Measurements from ENCODE around the gene CDH3.

The CDH3 gene

DNA sequence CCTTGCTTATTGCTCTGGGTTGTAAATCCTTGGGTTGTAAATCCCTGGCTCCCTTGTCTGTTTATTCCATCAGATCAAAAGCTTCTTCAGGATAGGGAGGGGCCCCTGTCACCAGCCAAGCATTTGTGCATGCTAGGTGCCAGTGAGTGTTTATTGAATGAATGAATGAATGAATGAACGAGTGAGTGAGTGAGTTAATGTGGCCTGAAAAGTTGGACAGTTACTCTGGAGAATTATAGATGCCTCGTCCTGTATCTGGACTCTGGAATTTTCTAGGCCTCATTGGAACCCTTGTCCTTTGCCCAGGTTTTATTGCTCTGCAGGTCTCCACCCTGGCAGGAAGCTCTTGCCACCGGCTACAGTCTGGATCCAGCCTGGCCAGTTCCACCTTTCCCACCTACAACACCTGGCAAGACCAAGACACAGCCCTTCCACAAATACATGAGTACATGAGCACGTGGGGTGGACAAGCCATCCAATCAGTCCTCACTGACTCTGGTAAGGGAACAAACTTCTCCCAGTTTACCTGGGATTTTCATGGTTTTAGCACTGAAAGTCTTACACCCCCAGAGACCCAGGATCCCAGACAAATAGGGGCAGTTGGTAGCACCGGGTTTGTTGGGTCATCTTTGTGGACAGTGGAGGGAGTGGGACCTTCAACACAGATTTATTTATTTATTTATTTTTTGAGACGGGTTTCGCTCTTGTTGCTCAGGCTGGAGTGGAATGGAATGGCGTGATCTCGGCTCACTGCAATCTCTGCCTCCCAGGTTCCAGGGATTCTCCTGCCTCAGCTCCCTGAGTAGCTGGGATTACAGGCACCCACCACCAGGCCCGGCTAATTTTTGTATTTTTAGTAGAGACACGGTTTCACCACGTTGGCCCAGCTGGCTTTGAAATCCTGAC, 77.3 kb downstream of the CDH3 start:
- H3K27ac ChIP-seq (ENCODE audit: low read depth, low read length): no peak overlapping the region
- H3K9me3 ChIP-seq (ENCODE audit: control insufficient read depth, insufficient read depth, low read length): no peaks in the 10 kb centered on the region
- H3K27me3 ChIP-seq (ENCODE audit: control insufficient read depth, insufficient read depth, low read length): no peaks in the 10 kb centered on the region
- no peak overlapping the region for H3K9ac ChIP-seq (ENCODE audit: low read depth, low read length)
- no peaks in the 10 kb centered on the region for H3K36me3 ChIP-seq (ENCODE audit: control insufficient read depth, insufficient read depth, low read length)
- no peaks in the 10 kb centered on the region for H3K4me1 ChIP-seq (ENCODE audit: control insufficient read depth, insufficient read depth, low read length)
- no peak overlapping the region for H3K4me3 ChIP-seq (ENCODE audit: low read depth, low read length)

DNA sequence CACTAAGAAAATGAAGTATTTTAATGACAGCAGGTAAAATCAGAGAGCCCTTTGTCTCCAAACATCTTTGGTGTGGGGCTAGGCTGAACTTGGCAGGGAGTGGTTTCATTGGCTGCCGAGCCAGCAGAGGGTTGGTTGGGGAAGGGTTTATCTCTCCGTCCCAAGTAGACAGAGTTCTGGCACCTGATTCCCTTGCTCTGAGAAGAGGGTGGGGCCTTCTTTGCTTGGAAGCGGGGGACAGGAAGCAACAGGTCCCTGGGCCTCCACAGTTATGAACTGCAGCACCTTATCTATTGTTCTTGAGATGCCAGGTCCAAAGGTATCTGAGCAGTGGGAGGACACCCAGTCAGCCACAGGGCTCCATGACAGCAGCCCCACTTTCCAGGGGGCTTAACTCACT, 79.7 kb downstream of the CDH3 start:
- Histone ChIP-seq H3K27me3 (ENCODE audit: control insufficient read depth, insufficient read depth, low read length) (no peaks in the 10 kb centered on the region), H3K27ac (ENCODE audit: low read depth, low read length) (no peak overlapping the region), H3K36me3 (ENCODE audit: control insufficient read depth, insufficient read depth, low read length) (no peaks in the 10 kb centered on the region), H3K9ac (ENCODE audit: low read depth, low read length) (no peak overlapping the region), H3K9me3 (ENCODE audit: control insufficient read depth, insufficient read depth, low read length) (no peaks in the 10 kb centered on the region), H3K4me1 (ENCODE audit: control insufficient read depth, insufficient read depth, low read length) (no peaks in the 10 kb centered on the region), H3K4me3 (ENCODE audit: low read depth, low read length) (no peak overlapping the region)

DNA sequence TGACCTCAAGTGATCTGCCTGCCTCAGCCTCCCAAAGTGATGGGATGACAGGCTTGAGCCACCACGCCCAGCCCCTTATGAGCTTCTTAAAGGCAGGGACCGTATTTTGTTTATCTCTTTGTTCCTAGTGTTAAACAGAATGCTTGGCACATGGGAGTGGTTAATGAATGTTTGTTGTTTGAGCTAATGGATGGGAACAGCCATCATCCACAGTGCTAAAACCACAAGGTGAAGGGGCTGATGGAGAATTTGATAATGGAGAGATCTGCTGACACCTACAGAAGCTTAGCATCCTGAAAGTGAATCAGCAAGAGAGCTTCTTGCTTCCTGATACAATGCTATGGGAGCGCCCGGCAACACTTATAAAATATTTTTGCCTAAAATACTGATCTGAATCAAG, 83.4 kb downstream of the CDH3 start:
- Histone ChIP-seq H3K9ac (ENCODE audit: low read depth, low read length) (no peak overlapping the region), H3K27ac (ENCODE audit: low read depth, low read length) (no peak overlapping the region), H3K36me3 (ENCODE audit: control insufficient read depth, insufficient read depth, low read length) (no peaks in the 10 kb centered on the region), H3K4me1 (ENCODE audit: control insufficient read depth, insufficient read depth, low read length) (peaks cover 11% of the 10 kb centered on the region), H3K27me3 (ENCODE audit: control insufficient read depth, insufficient read depth, low read length) (no peaks in the 10 kb centered on the region), H3K4me3 (ENCODE audit: low read depth, low read length) (no peak overlapping the region), H3K9me3 (ENCODE audit: control insufficient read depth, insufficient read depth, low read length) (no peaks in the 10 kb centered on the region)

DNA sequence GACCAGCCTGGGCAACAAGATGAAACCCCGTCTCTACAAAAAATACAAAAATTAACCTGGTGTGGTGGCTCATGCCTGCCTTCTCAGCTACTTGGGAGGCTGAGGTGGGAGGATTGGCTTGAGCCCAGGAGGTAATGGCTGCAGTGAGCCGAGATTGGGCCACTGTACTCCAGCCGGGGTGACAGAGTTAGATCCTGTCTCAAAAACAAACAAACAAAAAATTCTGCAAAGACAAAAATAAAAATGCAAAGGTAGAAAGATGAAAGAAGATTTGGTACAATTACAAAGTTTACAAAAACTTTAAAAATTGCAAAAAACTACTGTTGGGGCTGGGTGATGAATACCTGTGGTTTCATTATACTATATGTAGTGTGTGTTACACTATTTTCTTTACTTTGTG, 86.5 kb downstream of the CDH3 start:
- no peak overlapping the region for H3K27ac ChIP-seq (ENCODE audit: low read depth, low read length)
- H3K9ac ChIP-seq (ENCODE audit: low read depth, low read length): no peak overlapping the region
- H3K36me3 ChIP-seq (ENCODE audit: control insufficient read depth, insufficient read depth, low read length): no peaks in the 10 kb centered on the region

DNA sequence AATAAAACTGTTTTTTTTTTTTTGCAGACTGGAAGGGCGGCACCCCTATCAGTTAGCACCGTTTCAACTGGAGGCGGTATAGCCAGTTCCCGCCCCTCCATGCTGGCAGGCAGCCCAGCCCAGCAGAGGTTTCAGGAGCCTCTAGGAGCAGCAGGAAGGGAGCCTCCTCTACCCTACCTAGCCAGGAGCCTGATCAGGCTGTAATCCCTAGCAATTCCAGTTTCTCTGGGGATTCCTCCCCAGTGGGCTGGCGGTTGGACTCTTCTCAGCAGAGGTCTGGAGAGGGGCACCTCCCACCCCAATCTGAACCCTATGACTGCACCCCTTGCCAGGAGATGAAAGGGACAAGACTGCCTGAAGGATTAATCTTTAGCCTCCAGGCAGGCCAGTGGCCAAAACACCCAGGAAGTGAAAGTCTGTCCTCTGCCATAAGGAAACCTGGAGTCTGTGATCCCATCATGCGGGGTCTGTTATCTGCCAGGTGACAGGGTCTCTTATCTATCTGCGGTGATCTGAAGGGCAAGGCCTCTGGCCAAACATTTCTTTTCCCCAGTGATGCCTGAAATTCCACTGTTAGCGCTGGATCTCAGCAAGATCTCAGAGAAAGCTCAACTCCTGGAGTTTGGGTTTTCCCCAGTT, 87.1 kb downstream of the CDH3 start:
- no peak overlapping the region for H3K9ac ChIP-seq (ENCODE audit: low read depth, low read length)
- peak overlapping the region; percentile 82 for H3K27ac ChIP-seq (ENCODE audit: low read depth, low read length)
- no peaks in the 10 kb centered on the region for H3K9me3 ChIP-seq (ENCODE audit: control insufficient read depth, insufficient read depth, low read length)
- no peaks in the 10 kb centered on the region for H3K36me3 ChIP-seq (ENCODE audit: control insufficient read depth, insufficient read depth, low read length)
- H3K4me3 ChIP-seq (ENCODE audit: low read depth, low read length): no peak overlapping the region
- no peaks in the 10 kb centered on the region for H3K27me3 ChIP-seq (ENCODE audit: control insufficient read depth, insufficient read depth, low read length)
- peaks cover 11% of the 10 kb centered on the region for H3K4me1 ChIP-seq (ENCODE audit: control insufficient read depth, insufficient read depth, low read length)

More for the DNA sequence above, 86.5 kb downstream of the CDH3 start:
- Histone ChIP-seq H3K4me3 (ENCODE audit: low read depth, low read length) (no peak overlapping the region), H3K4me1 (ENCODE audit: control insufficient read depth, insufficient read depth, low read length) (peaks cover 11% of the 10 kb centered on the region), H3K27me3 (ENCODE audit: control insufficient read depth, insufficient read depth, low read length) (no peaks in the 10 kb centered on the region), H3K9me3 (ENCODE audit: control insufficient read depth, insufficient read depth, low read length) (no peaks in the 10 kb centered on the region)

DNA sequence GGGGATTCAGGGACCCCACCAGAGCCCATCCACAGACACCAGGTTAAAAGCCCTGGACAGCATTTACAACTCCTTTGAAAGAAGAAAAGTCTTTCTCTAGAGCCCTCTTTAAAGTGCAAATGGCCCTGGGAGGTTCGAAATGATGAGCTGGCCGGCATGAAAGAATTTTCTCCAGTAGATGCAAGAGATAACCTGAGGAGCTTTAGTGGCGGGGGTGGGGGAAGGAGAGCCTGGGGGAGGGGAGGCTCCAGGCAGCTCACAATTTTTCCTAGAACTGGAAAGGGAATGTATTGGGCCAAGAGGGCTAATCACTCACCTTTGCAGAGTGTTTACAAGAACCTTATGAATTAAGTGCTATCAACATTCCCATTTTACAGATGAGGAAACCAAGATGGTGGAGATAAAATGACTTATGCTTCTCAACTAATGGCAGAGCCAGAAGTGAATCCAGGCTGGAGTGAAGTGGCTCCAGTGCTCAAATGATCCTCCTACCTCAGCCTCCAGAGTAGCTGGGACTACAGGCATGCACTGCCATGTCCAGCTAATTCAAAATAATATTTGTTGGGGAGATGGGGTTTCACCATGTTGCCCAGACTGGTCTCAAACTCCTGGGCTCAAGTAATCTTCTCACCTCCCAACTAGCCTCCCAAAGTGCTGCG, 87.8 kb downstream of the CDH3 start:
- Histone ChIP-seq H3K36me3 (ENCODE audit: control insufficient read depth, insufficient read depth, low read length) (no peaks in the 10 kb centered on the region), H3K27ac (ENCODE audit: low read depth, low read length) (peak overlapping the region; percentile 82), H3K9ac (ENCODE audit: low read depth, low read length) (no peak overlapping the region), H3K4me1 (ENCODE audit: control insufficient read depth, insufficient read depth, low read length) (peaks cover 11% of the 10 kb centered on the region), H3K4me3 (ENCODE audit: low read depth, low read length) (no peak overlapping the region), H3K27me3 (ENCODE audit: control insufficient read depth, insufficient read depth, low read length) (no peaks in the 10 kb centered on the region), H3K9me3 (ENCODE audit: control insufficient read depth, insufficient read depth, low read length) (no peaks in the 10 kb centered on the region)

DNA sequence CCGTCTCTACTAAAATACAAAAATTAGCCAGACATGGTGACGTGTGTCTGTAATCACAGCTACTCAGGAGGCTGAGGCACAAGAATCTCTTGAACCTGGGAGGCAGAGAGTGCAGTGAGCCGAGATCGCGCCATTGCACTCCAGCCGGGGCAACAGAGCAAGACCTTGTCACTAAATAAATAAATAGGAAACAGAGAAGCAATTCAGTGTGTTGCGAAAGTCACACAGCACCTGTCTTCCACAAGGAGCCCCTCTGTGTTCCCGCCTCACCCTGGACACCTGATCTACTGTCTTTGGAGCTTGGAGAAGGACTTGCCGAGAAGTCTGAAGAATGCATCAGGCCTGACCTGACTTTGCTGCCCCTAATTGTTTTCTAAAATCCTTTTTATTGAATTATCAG, 88.5 kb downstream of the CDH3 start:
- Histone ChIP-seq H3K4me1 (ENCODE audit: control insufficient read depth, insufficient read depth, low read length) (peaks cover 15% of the 10 kb centered on the region), H3K4me3 (ENCODE audit: low read depth, low read length) (no peak overlapping the region), H3K9ac (ENCODE audit: low read depth, low read length) (no peak overlapping the region), H3K36me3 (ENCODE audit: control insufficient read depth, insufficient read depth, low read length) (no peaks in the 10 kb centered on the region), H3K27me3 (ENCODE audit: control insufficient read depth, insufficient read depth, low read length) (no peaks in the 10 kb centered on the region), H3K27ac (ENCODE audit: low read depth, low read length) (no peak overlapping the region), H3K9me3 (ENCODE audit: control insufficient read depth, insufficient read depth, low read length) (no peaks in the 10 kb centered on the region)

DNA sequence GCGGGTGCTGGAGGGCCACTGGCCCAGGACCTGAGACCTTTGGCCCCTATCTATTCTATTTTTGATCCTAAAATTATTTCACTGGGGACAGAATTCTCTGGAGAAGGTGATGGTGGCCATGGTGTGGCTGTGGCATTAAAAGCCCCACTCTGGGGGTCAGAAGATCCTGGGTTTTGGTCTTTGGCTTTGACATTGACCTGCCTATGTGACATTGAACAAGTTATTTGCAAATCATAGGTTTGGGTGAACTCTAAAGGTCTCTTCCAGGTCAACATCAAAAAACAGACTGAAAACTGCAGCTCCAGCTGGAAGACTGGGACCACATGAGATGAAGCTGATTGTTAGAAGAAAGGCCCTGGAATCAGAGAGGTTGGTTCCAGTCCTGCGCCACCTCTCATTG, 89.7 kb downstream of the CDH3 start:
- Histone ChIP-seq H3K36me3 (ENCODE audit: control insufficient read depth, insufficient read depth, low read length) (peaks cover 1% of the 10 kb centered on the region), H3K27me3 (ENCODE audit: control insufficient read depth, insufficient read depth, low read length) (no peaks in the 10 kb centered on the region), H3K4me1 (ENCODE audit: control insufficient read depth, insufficient read depth, low read length) (peaks cover 16% of the 10 kb centered on the region), H3K4me3 (ENCODE audit: low read depth, low read length) (no peak overlapping the region), H3K9ac (ENCODE audit: low read depth, low read length) (no peak overlapping the region), H3K27ac (ENCODE audit: low read depth, low read length) (no peak overlapping the region), H3K9me3 (ENCODE audit: control insufficient read depth, insufficient read depth, low read length) (no peaks in the 10 kb centered on the region)

DNA sequence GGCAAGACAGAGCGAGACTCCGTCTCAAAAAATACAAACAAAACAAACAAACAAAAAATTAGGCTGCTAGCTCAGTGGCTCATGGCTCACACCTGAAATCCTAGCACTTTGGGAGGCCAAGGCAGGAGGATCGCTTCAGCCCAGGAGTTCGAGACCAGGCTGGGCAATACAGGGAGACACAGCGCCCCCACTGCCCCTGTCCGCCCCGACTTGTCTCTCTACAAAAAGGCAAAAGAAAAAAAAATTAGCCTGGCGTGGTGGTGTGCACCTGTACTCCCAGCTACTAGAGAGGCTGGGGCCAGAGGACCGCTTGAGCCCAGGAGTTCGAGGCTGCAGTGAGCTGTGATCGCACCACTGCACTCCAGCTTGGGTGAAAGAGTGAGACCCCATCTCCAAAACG, 91.5 kb downstream of the CDH3 start:
- no peak overlapping the region for H3K27ac ChIP-seq (ENCODE audit: low read depth, low read length)
- no peaks in the 10 kb centered on the region for H3K27me3 ChIP-seq (ENCODE audit: control insufficient read depth, insufficient read depth, low read length)
- H3K4me1 ChIP-seq (ENCODE audit: control insufficient read depth, insufficient read depth, low read length): peaks cover 19% of the 10 kb centered on the region
- no peaks in the 10 kb centered on the region for H3K9me3 ChIP-seq (ENCODE audit: control insufficient read depth, insufficient read depth, low read length)
- no peak overlapping the region for H3K9ac ChIP-seq (ENCODE audit: low read depth, low read length)
- H3K36me3 ChIP-seq (ENCODE audit: control insufficient read depth, insufficient read depth, low read length): peaks cover 17% of the 10 kb centered on the region
- no peak overlapping the region for H3K4me3 ChIP-seq (ENCODE audit: low read depth, low read length)

DNA sequence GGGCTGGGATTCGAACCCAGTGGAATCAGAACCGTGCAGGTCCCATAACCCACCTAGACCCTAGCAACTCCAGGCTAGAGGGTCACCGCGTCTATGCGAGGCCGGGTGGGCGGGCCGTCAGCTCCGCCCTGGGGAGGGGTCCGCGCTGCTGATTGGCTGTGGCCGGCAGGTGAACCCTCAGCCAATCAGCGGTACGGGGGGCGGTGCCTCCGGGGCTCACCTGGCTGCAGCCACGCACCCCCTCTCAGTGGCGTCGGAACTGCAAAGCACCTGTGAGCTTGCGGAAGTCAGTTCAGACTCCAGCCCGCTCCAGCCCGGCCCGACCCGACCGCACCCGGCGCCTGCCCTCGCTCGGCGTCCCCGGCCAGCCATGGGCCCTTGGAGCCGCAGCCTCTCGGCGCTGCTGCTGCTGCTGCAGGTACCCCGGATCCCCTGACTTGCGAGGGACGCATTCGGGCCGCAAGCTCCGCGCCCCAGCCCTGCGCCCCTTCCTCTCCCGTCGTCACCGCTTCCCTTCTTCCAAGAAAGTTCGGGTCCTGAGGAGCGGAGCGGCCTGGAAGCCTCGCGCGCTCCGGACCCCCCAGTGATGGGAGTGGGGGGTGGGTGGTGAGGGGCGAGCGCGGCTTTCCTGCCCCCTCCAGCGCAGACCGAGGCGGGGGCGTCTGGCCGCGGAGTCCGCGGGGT, 92.1 kb downstream of the CDH3 start, which contains the start of gene CDH1:
TSS of gene CDH1 (plus strand) at position 247 of the 684 bp plus-strand sequence. CDS start at position 371, 124 bp downstream.
- Histone ChIP-seq H3K4me3 (ENCODE audit: low read depth, low read length) (peak within 1 kb of the TSS; percentile 95), H3K9me3 (ENCODE audit: control insufficient read depth, insufficient read depth, low read length) (no peaks in the 10 kb centered on the region), H3K4me1 (ENCODE audit: control insufficient read depth, insufficient read depth, low read length) (peaks cover 22% of the 10 kb centered on the region), H3K36me3 (ENCODE audit: control insufficient read depth, insufficient read depth, low read length) (peaks cover 17% of the 10 kb centered on the region), H3K27me3 (ENCODE audit: control insufficient read depth, insufficient read depth, low read length) (no peaks in the 10 kb centered on the region), H3K27ac (ENCODE audit: low read depth, low read length) (peak within 1 kb of the TSS; percentile 51), H3K9ac (ENCODE audit: low read depth, low read length) (peak within 1 kb of the TSS; percentile 78)

Measured in HUES48 (cell line).